Activated naive CD4-positive, alpha-beta T cell treated with anti-CD3 and anti-CD28 coated beads, Interleukin-2, amount 50 U/mL, for 24 hours (primary cell): Measurements from ENCODE around the gene C11orf58.

Source experiments
- H3K27ac Mint-ChIP-seq: one replicate; pipeline ENCODE4 v1.8.0; 2021; ENCODE audit warnings: mild to moderate bottlenecking, mixed read lengths
- H3K27me3 Mint-ChIP-seq: one replicate; pipeline ENCODE4 v1.8.0; 2021; ENCODE audit warnings: mixed read lengths
- H3K36me3 Mint-ChIP-seq: one replicate; pipeline ENCODE4 v1.8.0; 2021; ENCODE audit warnings: mixed read lengths
- H3K4me1 Mint-ChIP-seq: one replicate; pipeline ENCODE4 v1.8.0; 2021; ENCODE audit warnings: mixed read lengths
- H3K4me3 Mint-ChIP-seq: one replicate; pipeline ENCODE4 v1.8.0; 2021; ENCODE audit warnings: mild to moderate bottlenecking, mixed read lengths
- H3K9me3 Mint-ChIP-seq: one replicate; pipeline ENCODE4 v1.8.0; 2021; ENCODE audit warnings: mixed read lengths

Gene C11orf58

DNA sequence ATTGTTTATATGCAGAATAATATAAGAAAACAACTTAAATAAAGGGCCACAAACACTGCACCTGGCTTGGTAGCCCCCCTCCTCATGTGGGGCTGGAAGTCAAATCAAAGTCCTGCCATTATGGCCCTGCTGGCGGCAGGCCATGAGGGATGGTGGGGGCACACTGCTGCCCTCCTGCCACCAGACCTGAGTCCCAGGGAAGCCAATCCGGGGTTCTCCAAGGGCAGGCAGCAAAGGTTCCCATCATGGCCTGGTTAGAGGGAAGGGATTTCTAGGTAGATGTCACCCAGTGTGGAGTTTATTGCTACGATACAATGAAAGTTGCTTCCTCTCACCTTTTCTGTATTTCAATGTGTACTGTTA, 39.1 kb downstream of the C11orf58 start:
- Mint-ChIP-seq H3K9me3 (no peaks in the 10 kb centered on the region), H3K4me3 (no peak overlapping the region), H3K4me1 (no peaks in the 10 kb centered on the region), H3K27me3 (no peaks in the 10 kb centered on the region), H3K36me3 (no peaks in the 10 kb centered on the region), H3K27ac (no peak overlapping the region)

DNA sequence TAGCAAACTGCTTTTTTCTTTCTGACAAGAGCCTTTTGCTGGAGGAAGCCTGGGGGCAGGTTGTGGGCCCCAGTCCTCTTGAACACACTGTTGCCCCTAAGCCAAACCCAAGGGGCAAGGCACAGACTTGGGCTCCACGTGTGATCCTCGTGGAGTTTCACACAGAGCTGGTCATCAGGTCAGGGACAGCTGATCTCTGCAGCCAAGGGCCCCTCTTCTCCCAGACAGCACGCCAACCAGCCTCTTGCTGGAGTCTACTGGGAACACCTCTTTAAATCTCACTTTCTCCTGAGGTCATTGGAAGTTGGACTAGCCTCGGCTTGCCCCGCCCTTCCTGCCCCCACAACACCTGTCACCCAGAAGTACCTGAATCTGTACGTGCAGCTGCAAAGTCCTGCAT, 39.8 kb downstream of the C11orf58 start:
- H3K4me3 Mint-ChIP-seq = no peak overlapping the region
- no peaks in the 10 kb centered on the region for H3K27me3 Mint-ChIP-seq
- no peaks in the 10 kb centered on the region for H3K9me3 Mint-ChIP-seq
- H3K4me1 Mint-ChIP-seq = no peaks in the 10 kb centered on the region
- no peaks in the 10 kb centered on the region for H3K36me3 Mint-ChIP-seq
- no peak overlapping the region for H3K27ac Mint-ChIP-seq

DNA sequence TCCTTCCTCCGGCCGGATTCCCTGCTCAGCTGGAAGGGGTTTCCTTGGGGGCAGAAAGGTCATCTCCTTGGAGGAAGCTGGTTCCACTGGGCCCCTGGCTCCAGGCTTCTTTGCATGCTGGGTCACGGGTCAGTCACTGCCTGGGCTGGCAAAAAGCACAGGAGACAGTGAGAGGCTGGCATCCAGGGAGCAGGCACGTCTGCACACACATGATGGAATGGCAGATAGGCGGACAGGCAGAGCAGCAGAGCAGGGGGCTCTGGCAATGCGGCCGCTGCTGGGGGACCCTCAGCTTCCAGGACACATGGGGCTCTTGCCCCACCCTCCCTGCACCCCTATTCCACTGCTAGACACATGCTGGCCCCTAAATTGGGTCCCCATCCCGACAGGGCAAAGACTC, 40.4 kb downstream of the C11orf58 start:
- no peak overlapping the region for H3K27ac Mint-ChIP-seq
- H3K4me1 Mint-ChIP-seq = no peaks in the 10 kb centered on the region
- H3K4me3 Mint-ChIP-seq = no peak overlapping the region
- no peaks in the 10 kb centered on the region for H3K36me3 Mint-ChIP-seq
- H3K9me3 Mint-ChIP-seq = no peaks in the 10 kb centered on the region
- H3K27me3 Mint-ChIP-seq = no peaks in the 10 kb centered on the region

DNA sequence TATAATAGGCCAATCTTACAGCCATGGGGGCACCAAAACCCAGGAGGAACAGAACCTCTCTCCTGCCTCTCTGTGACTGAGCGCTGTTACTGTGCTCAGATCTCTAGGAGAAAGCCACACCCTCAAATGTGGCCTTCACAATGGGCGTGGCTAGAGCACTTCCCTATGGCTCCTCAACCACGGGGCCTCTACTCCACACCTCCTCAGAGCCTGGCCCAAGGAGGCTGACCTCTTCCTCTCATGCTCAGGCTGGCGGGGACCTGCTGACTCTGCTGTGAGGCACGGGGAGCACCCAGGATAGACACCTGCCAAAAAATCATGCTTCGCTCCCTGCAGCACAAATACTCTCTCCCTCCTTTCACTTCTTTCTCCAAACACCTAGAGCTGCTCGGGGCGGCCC, 41.0 kb downstream of the C11orf58 start:
- Mint-ChIP-seq H3K4me1 (no peaks in the 10 kb centered on the region), H3K27me3 (no peaks in the 10 kb centered on the region), H3K4me3 (no peak overlapping the region), H3K27ac (no peak overlapping the region), H3K36me3 (no peaks in the 10 kb centered on the region), H3K9me3 (no peaks in the 10 kb centered on the region)

DNA sequence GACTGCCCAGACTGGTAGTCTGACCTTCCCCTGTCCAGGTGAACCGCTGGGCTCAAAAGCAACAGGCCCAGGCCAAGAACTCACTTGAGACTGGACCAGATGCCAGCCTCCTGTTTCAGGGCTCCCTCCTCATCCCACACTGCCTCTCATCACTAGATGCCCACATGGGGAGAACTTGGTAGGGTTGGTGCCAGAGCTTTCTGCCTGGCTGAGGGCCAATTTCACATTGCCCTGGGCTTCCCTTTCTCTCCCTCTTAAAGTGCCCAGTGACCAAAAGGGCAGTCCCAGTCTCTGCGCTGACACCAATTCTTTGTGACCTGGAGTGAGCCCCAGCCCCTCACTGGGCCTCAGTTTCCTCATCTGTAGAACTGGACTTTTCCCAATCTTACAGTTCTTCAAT, 41.7 kb downstream of the C11orf58 start:
- H3K27ac Mint-ChIP-seq = no peak overlapping the region
- no peaks in the 10 kb centered on the region for H3K27me3 Mint-ChIP-seq
- H3K4me3 Mint-ChIP-seq = no peak overlapping the region
- no peaks in the 10 kb centered on the region for H3K4me1 Mint-ChIP-seq
- H3K36me3 Mint-ChIP-seq = no peaks in the 10 kb centered on the region
- no peaks in the 10 kb centered on the region for H3K9me3 Mint-ChIP-seq

DNA sequence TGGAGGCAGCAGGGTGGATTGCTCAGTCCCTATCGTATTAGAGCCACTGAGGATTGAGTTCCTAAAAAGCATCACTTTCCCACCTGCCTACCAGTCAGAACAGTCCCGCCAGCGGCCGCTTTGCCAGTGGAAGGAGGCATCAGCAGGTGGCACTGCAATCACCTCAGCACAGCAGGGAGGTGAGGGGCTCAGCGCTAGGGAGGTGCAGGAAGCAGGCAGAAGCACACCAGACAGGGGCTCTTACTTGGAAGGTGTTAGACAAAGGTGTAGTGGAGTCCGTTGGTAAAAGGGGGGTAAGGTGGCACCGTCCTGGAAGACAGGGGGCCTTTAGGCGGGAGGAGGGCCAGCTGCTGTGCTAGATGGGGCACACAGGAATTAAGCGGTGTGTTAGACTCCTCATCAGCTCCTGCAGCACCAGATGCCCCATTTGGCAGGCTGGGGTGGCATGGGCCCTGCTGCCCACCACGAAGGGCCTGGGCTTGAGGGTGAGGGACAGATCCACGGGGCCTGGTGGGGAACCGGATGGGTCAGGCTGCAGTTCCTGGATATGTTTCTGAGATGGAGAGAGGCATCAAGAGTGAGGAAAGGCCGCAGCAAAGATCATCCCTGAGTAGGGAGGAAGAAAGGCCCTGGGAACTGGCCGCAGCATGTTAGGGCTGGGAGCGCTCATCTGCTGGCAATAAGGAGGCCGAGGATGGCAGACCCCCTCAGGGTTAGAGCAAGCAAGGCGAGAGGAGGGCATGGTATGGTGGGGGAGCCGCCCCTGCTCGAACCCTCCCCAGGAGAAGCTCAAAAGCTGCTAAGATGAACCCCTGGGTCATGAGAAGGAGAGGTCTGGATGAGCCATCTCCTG, 42.5 kb downstream of the C11orf58 start:
- Mint-ChIP-seq H3K9me3 (no peaks in the 10 kb centered on the region), H3K4me3 (no peak overlapping the region), H3K27me3 (no peaks in the 10 kb centered on the region), H3K27ac (no peak overlapping the region), H3K4me1 (no peaks in the 10 kb centered on the region), H3K36me3 (no peaks in the 10 kb centered on the region)

DNA sequence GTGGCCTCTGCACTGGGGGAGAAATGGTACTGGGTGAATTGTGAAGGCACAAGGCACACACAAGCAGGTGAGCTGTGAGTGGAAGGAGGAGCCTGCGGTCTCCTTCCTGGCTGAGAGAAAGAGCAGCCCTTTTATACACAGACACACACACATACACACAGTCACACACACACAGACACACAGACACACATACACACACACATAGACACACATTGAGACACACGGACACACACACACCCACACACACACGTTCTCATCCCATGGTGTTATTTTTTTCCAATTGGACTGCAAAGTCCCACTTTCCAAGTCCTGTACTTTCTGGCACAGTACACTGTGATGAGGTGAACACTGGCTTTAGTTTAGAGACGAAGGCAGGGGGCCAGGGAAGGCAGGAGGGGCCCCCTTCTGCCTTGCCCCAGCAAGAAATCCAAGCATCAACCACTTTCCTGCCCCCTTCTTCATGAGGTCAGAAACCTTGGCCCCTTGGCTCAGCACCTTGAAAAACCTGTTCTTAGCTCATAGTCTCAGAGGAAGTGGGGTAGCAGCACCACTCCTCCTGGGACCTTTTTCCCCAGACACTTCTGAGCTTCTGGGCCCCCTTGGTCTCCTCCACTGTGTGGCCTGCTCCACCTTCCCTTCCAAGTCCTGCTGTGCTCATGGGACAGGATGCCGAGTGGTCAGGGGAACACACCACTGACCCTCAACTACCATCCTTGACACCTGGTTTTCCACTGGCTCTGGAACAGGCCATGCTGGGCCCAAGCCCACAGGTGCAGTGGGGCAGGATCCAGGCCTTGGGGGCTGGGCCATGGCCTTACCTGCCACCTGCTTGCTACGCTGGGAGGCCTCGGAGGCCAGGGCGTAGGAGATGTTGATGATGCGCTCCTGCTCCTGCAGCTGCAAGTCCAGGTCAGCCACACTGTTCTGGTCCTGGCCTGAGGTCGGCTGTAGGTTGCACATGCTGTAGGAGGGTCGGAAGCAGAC, 43.8 kb downstream of the C11orf58 start:
- H3K9me3 Mint-ChIP-seq = no peaks in the 10 kb centered on the region
- H3K27ac Mint-ChIP-seq = no peak overlapping the region
- no peak overlapping the region for H3K4me3 Mint-ChIP-seq
- H3K4me1 Mint-ChIP-seq = no peaks in the 10 kb centered on the region
- no peaks in the 10 kb centered on the region for H3K36me3 Mint-ChIP-seq
- H3K27me3 Mint-ChIP-seq = no peaks in the 10 kb centered on the region

DNA sequence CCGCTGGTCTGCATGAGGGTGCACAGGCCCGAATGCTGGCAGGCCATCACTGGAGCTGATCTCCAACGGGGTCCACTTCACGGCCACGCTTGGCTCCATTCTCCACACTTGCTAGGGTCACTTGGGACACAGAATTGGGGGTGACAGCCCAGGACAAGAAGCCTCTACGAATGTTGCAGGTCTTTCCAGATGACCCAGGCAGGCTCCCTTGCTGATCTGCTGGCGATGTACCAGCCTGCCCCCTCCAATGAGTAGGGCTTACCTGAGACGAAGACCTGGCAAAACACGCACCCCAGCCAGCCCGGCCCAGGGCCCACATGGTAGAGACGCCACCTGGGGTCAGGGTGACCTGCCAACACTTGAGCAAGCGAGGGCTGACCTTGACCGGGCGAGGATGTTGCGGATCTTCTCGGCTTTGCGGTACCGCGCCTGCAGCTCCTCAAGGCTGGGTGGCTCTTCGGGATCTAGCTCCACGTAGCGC, 44.9 kb downstream of the C11orf58 start:
- Mint-ChIP-seq H3K27ac (no peak overlapping the region), H3K4me1 (no peaks in the 10 kb centered on the region), H3K4me3 (no peak overlapping the region), H3K9me3 (no peaks in the 10 kb centered on the region), H3K27me3 (no peaks in the 10 kb centered on the region), H3K36me3 (no peaks in the 10 kb centered on the region)

DNA sequence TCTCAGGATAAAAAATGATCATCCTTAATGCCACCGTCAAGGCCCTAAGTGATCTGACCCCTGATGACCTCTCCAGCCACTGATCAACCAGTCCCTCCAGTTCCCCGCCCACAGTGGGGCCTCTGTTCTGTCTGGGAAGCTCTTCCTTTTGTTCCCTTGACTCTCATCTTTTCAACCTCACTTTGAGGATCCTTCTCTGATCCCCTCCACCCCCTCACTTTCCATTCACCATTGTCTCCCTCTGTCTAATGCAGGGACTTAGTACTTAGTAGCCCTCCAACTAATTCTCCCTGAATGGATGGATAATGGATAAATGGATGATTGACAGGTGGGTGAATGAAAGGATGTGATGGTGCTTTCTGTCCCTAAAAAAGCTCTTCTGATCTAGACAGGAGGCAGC, 45.6 kb downstream of the C11orf58 start:
- no peaks in the 10 kb centered on the region for H3K36me3 Mint-ChIP-seq
- H3K9me3 Mint-ChIP-seq = no peaks in the 10 kb centered on the region
- no peaks in the 10 kb centered on the region for H3K4me1 Mint-ChIP-seq
- no peak overlapping the region for H3K27ac Mint-ChIP-seq
- no peaks in the 10 kb centered on the region for H3K27me3 Mint-ChIP-seq
- H3K4me3 Mint-ChIP-seq = no peak overlapping the region

DNA sequence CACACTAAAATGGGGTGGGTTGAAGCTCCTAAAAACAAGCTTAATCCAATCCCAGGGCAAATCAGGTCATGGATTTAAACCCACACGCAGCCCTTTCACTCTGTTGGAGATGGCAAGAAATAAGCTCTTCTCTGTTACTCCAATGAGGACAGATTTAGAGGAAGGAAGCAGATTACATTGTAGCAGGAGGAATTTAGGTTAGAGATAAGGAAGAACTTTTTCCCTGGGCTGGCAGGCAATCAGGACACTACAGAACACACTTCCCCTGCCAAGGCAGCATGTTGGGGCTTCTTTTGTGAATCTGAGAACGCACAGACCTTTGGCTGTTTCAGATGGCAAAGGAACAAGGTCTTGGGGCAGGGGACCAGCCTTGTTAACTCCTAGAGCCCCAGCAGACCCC, 46.2 kb downstream of the C11orf58 start:
- Mint-ChIP-seq H3K27me3 (no peaks in the 10 kb centered on the region), H3K36me3 (no peaks in the 10 kb centered on the region), H3K4me1 (no peaks in the 10 kb centered on the region), H3K4me3 (no peak overlapping the region), H3K9me3 (no peaks in the 10 kb centered on the region), H3K27ac (no peak overlapping the region)

DNA sequence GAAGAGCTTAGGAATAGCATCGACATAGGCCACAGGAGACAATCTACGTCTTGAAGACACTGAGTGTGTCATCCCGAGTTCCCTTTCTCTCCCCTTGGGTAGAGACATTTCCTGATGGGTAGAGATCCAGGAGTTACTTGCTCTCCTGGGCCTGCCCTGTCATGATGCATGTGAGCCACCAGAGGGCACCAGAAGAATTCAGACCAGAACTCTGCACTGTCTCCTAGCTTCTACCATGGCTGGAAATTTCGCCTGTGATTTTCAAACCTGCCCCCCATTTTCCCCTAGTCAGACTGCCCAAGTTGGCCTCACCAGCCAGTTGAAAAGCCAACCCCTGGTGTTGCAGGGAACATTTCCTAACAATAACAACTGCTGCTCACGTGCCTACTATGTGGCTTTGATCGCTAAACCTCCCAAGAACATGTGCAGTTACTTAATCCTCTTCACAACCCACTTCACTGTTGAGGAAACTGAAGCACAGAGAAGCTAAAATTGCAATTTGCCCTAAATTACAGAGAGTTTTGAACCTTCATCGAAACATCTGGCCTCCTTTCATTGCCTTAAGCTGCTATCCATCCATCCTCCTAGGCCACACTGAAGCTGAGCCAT, 47.2 kb downstream of the C11orf58 start:
- Mint-ChIP-seq H3K27me3 (no peaks in the 10 kb centered on the region), H3K4me1 (no peaks in the 10 kb centered on the region), H3K4me3 (no peak overlapping the region), H3K9me3 (no peaks in the 10 kb centered on the region), H3K36me3 (no peaks in the 10 kb centered on the region), H3K27ac (no peak overlapping the region)

DNA sequence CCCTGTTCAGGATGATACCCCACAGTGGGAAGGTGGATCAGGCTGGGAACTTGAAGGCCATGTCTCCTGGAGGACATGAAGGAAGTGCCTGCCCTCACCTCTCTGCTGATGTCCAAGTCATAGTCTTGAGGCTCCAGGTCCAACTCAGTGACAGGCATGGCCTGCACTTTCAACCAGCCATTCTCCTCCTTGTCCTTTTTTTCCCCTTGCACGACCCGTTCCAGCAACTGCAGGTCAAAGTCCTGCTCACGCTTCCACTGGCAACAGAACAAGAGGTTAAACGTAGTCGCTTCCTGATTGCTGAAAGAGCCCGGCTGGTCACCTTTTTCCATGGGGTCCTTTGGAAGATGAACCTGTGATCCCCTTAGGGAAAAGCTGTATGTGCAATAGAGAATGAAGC, 47.7 kb downstream of the C11orf58 start:
- Mint-ChIP-seq H3K27ac (no peak overlapping the region), H3K36me3 (no peaks in the 10 kb centered on the region), H3K9me3 (no peaks in the 10 kb centered on the region), H3K4me3 (no peak overlapping the region), H3K27me3 (no peaks in the 10 kb centered on the region), H3K4me1 (no peaks in the 10 kb centered on the region)

DNA sequence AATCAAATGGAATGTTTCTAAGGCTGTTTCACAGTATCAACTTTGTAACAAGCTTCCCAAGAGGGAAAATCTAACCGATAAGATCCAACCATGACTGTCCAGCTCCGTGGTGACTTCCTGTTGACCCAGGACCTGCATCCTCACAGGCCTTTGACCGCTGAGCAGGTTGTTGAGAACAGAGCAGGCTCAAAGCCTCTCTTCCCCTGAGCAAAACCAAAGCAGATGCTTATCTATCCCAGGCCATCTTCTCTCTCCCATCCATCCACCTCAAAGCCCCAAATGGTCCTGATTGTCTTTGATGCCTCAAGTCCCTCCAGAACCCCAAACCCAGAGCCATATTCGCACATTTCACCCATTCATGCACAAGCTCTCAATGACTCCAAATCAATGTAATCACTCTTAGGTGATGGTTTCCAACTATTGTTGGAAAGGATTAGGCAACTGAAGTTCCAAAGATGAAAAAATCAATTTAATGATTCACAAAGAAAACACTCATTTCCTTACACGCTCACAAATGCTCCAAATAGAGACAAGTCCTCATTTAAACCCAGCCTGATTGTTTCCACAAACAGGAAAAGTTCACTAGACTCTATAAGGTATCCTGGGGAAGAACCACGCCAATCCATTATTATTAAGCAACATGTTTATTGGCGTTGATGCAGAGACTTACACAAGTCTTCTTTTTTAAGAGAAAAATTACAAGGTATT, 48.7 kb downstream of the C11orf58 start:
- H3K4me1 Mint-ChIP-seq = no peaks in the 10 kb centered on the region
- no peak overlapping the region for H3K4me3 Mint-ChIP-seq
- H3K27ac Mint-ChIP-seq = no peak overlapping the region
- no peaks in the 10 kb centered on the region for H3K36me3 Mint-ChIP-seq
- no peaks in the 10 kb centered on the region for H3K9me3 Mint-ChIP-seq
- no peaks in the 10 kb centered on the region for H3K27me3 Mint-ChIP-seq

DNA sequence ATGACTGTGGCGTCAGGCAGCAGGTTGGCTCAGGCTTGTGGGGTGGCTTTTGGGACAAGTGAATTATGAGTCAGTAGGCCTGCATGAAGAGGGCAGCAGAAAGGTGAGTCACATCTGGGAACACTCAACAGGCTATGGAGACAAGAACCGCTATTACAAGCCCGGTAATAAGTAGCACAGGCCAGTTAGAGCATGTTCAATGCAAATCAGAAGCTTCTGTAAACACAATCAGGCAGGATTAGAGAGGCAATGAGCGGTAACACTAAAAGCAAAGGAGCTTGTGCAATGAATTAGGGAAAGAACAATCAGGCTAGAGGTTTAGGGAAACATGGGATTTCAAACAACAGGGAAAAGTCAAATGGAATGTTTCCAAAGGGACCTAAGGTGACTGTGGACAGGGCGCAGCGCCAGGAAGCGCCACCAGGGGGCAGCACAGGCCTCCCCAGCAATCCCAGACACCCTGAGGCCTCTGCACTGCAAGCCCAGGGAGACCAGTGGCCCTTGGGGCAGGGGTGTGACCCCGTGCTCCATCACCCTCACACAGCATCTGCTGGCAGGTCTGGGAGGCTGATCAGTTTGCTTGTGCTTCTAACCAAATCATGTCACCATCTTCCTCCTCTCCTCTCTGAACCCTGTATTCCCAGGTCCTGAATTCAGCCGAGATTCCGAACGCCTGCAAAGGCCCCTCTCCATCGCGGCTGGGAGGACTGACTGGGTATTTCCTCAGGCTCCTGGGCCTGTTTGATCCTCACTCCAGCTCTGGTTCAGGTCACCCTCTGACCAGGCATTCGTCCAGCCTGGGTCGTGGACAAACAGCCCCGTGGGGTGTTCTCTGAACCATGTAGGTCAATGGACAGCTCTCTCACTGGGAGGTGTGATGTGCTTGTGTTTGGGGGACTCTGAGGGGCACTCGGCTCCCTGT, 50.0 kb downstream of the C11orf58 start:
- Mint-ChIP-seq H3K4me3 (no peak overlapping the region), H3K27ac (no peak overlapping the region), H3K36me3 (no peaks in the 10 kb centered on the region), H3K9me3 (no peaks in the 10 kb centered on the region), H3K27me3 (no peaks in the 10 kb centered on the region), H3K4me1 (no peaks in the 10 kb centered on the region)
